Forelimb muscle (tissue), 1 donor: Measurements from ENCODE around the gene SGTA. TPM values are rescaled to one million over a fixed set of nuclear protein-coding genes. Genes with fewer than 3 reads are reported as not detected.
"Not testable (repeated sequence)": the region's sequence is repeated elsewhere in the genome, so short reads cannot be mapped to it uniquely, and the experiment has no call there.

Experiments
- DNase-seq: peaks from one replicate; pipeline ENCODE4 v3.0.0-alpha.2; 2013; ENCODE audit warnings: low read depth
- polyA plus RNA-seq: library from polyadenylated mRNA; unstranded; fragments of 120-200 nt; gene quantifications from one replicate; pipeline ENCODE4 v1.2.1, GENCODE V29; 2013; ENCODE audit not compliant: insufficient read length

Gene SGTA
- polyA plus RNA-seq, 1 donor: 91.3 TPM

- not testable (repeated sequence) for DNase-seq
Observed at GRCh38 chr19:2714102-2714501, 69.0 kb downstream of the SGTA start.

GRCh38 chr19:2713170-2713569 lies 69.9 kb downstream of the SGTA start:
- DNase-seq: not testable (repeated sequence)

GRCh38 chr19:2711875-2712205 lies 71.2 kb downstream of the SGTA start:
- DNase-seq: no peak

- no peak for DNase-seq
Observed at GRCh38 chr19:2711172-2711874, 71.8 kb downstream of the SGTA start.

- DNase-seq: no peak
Observed at GRCh38 chr19:2706251-2706650, 76.8 kb downstream of the SGTA start.

Other genes starting within 250 kb of the SGTA start
- gene GNG7, start 80.6 kb downstream of the SGTA start, polyA plus RNA-seq: 2.4 TPM
- 1.4 TPM for gene DIRAS1, start 61.9 kb downstream of the SGTA start, polyA plus RNA-seq
- 13.4 TPM for gene SLC39A3, start 43.3 kb downstream of the SGTA start, polyA plus RNA-seq
- gene THOP1, start 2.2 kb upstream of the SGTA start, polyA plus RNA-seq: 44.7 TPM
- gene ZNF554, start 36.6 kb upstream of the SGTA start, polyA plus RNA-seq: 5.3 TPM
- gene ZNF555, start 58.2 kb upstream of the SGTA start, polyA plus RNA-seq: 12.6 TPM
- gene ZNF556, start 84.1 kb upstream of the SGTA start, polyA plus RNA-seq: 50.9 TPM
- gene ZNF57, start 117.7 kb upstream of the SGTA start, polyA plus RNA-seq: 2.5 TPM
- 4.5 TPM for gene ZNF77, start 161.7 kb upstream of the SGTA start, polyA plus RNA-seq
- gene TLE6, start 194.3 kb upstream of the SGTA start, polyA plus RNA-seq: 0.70 TPM
- 29.3 TPM for gene TLE2, start 246.0 kb upstream of the SGTA start, polyA plus RNA-seq